HepG2 (cell line): ENCODE data around the gene LCAT. TPM values are rescaled to one million over a fixed set of nuclear protein-coding genes. Genes with fewer than 3 reads are reported as not detected.

ENCODE experiments used
- ATAC-seq: fragments of 200-7000 bp; cut with Tn5 transposase; 3 replicates; pipeline ENCODE4 v1.9.1; 2020; ENCODE audit warnings: mild to moderate bottlenecking, moderate library complexity
- BruUV-seq: library from RNA; stranded (reverse); fragments of 400-500 nt; replicated peaks from 2 replicates; lab custom pipeline; 2021; lab: Mats Ljungman, UMichigan
- CTCF ChIA-PET: fragments of 300-600 bp; formaldehyde crosslinking; extraction: SDS; loops from one replicate; lab custom pipeline; 2021; ENCODE audit warnings: low total read pairs, inconsistent platforms, low intra/inter-chr PET ratio; lab: Yijun Ruan, JAX
- POLR2A ChIA-PET: fragments of 350-600 bp; sonication (Branson Sonifier 250); formaldehyde crosslinking; loops from one replicate; lab custom pipeline; 2020; ENCODE audit warnings: antibody characterized with exemption, inconsistent platforms; lab: Yijun Ruan, JAX
- DNase-seq: peaks from one replicate; pipeline ENCODE4 v3.0.0-alpha.2; 2015; ENCODE audit warnings: low spot score
- FAIRE-seq: peaks from 3 replicates; lab custom pipeline; 2011; peaks lifted over from hg19 to GRCh38; lab: Jason Lieb, UNC
- H2AFZ ChIP-seq: one replicate; pipeline ENCODE4 v1.6.1; 2011; ENCODE audit warnings: low read length, inconsistent platforms
- H3K27ac ChIP-seq: fragments of 300-600 bp; 3 replicates; pipeline ENCODE4 v1.8.0; 2011; ENCODE audit warnings: mixed run types, mild to moderate bottlenecking, mixed read lengths, low read length, inconsistent platforms; ENCODE audit not compliant: insufficient read depth; ENCODE audit errors: extremely low read length
- H3K27me3 ChIP-seq, 2 experiments: fragments of 200-600 bp in 1 of 2; 2 replicates in 1 of 2; 3 replicates in 1 of 2; pipeline versions ENCODE4 v1.6.0 to v1.8.0; 2011; ENCODE audit warnings: low read length in 2 of 2, mild to moderate bottlenecking in 2 of 2, moderate library complexity in 2 of 2, inconsistent platforms in 1 of 2; ENCODE audit not compliant: insufficient read depth in 2 of 2, control insufficient read depth in 1 of 2
- H3K36me3 ChIP-seq, 2 experiments: fragments of 200-600 bp in 1 of 2; replicated peaks in 1 of 2; 2 replicates in 1 of 2; 3 replicates in 1 of 2; pipeline versions ENCODE4 v1.5.1 to v1.8.0; 2011; ENCODE audit warnings: low read length in 2 of 2, inconsistent platforms in 1 of 2; ENCODE audit not compliant: insufficient read depth in 2 of 2, control insufficient read depth in 1 of 2
- H3K4me1 ChIP-seq: 2 replicates; pipeline ENCODE4 v1.5.1; 2012; ENCODE audit warnings: low read length, inconsistent platforms; ENCODE audit not compliant: insufficient read depth
- H3K4me2 ChIP-seq: 2 replicates; pipeline ENCODE4 v1.6.0; 2011; ENCODE audit warnings: low read depth, low read length, inconsistent platforms
- H3K4me3 ChIP-seq, 3 experiments: fragments of 200-600 bp in 1 of 3; sonication (generic), shearing (Covaris generic) in 1 of 3; replicated peaks in 1 of 3; 2 replicates each; pipeline ENCODE4 v1.5.1; 2011 to 2016; ENCODE audit warnings: low read length in 3 of 3, inconsistent platforms in 2 of 3, low read depth in 2 of 3, mild to moderate bottlenecking in 2 of 3, control low read depth in 1 of 3, mixed read lengths in 1 of 3; ENCODE audit not compliant: insufficient read depth in 1 of 3
- H3K79me2 ChIP-seq: one replicate; pipeline ENCODE4 v1.6.1; 2011; ENCODE audit warnings: low read length, inconsistent platforms; ENCODE audit not compliant: insufficient read depth
- H3K9ac ChIP-seq: 2 replicates; pipeline ENCODE4 v1.6.0; 2011; ENCODE audit warnings: mild to moderate bottlenecking, low read depth, low read length, inconsistent platforms; ENCODE audit not compliant: insufficient read depth
- H3K9me3 ChIP-seq: 2 replicates; pipeline ENCODE4 v1.5.1; 2012; ENCODE audit warnings: mild to moderate bottlenecking, low read length
- H4K20me1 ChIP-seq: 2 replicates; pipeline ENCODE4 v1.6.0; 2011; ENCODE audit warnings: inconsistent platforms, mild to moderate bottlenecking, low read length, moderate library complexity; ENCODE audit not compliant: insufficient read depth
- AGO2 ChIP-seq: fragments of 200-400 bp; formaldehyde crosslinking; optimal IDR thresholded peaks from 2 replicates; pipeline ENCODE3; 2017; ENCODE audit warnings: mild to moderate bottlenecking, low read depth, low read length, moderate library complexity
- KLF6 ChIP-seq: IDR thresholded peaks from 2 replicates; pipeline ENCODE4 v1.8.0; 2016; ENCODE audit warnings: missing biosample characterization, missing genetic modification reagents
- PCBP2 ChIP-seq: fragments of 200-400 bp; formaldehyde crosslinking; optimal IDR thresholded peaks from 2 replicates; pipeline ENCODE3; 2018; ENCODE audit warnings: low read length, low read depth; ENCODE audit not compliant: poor library complexity, severe bottlenecking
- POLR2G ChIP-seq: fragments of 200-400 bp; formaldehyde crosslinking; IDR thresholded peaks from 2 replicates; pipeline ENCODE4 v1.6.1; 2018; ENCODE audit warnings: mild to moderate bottlenecking, low read depth, low read length, moderate library complexity
- RBFOX2 ChIP-seq: fragments of 200-400 bp; formaldehyde crosslinking; IDR thresholded peaks from 2 replicates; pipeline ENCODE4 v1.6.1; 2017; ENCODE audit warnings: low read depth, mild to moderate bottlenecking, low read length
- RBM22 ChIP-seq: fragments of 200-400 bp; formaldehyde crosslinking; optimal IDR thresholded peaks from 2 replicates; pipeline ENCODE3; 2017; ENCODE audit warnings: mild to moderate bottlenecking, low read length, moderate library complexity
- ZNF350 ChIP-seq: sonication (generic); formaldehyde crosslinking; IDR thresholded peaks from 2 replicates; pipeline ENCODE4 v1.4.0; 2020; ENCODE audit warnings: mild to moderate bottlenecking, low read depth, missing genetic modification reagents, borderline replicate concordance
- ZNF768 ChIP-seq: sonication (generic); formaldehyde crosslinking; IDR thresholded peaks from 2 replicates; pipeline ENCODE4 v1.4.0; 2020; ENCODE audit warnings: missing genetic modification reagents
- WGBS: methylation state at CpG from one replicate; pipeline ENCODE4 v1.1.6; 2017; ENCODE audit warnings: low lambda C conversion rate; 5-methylcytosine and 5-hydroxymethylcytosine counted together
- in situ Hi-C: cut with HindIII; loops from 2 replicates; pipeline ENCODE4 v1.10.0; 2017; ENCODE audit warnings: low pct_unique_long_range_greater_than_20kb; ENCODE audit not compliant: extremely low pct_ligation_motif_present
- intact Hi-C: fragments of 100-400 bp; cut with micrococcal nuclease; formaldehyde crosslinking; loops from one replicate; pipeline ENCODE4 v1.10.0; 2022; ENCODE audit not compliant: unreplicated experiment
- polyA plus RNA-seq, 8 experiments: library from polyadenylated mRNA; depleted of rRNA in 3 of 8; stranded (reverse) in 7 of 8; unstranded in 1 of 8; fragments of >200 nt; fragmentation: Illumina TruSeq in 4 of 8; extraction: Trizol in 4 of 8; gene quantifications; 2 replicates each; pipeline versions ENCODE4 v1.2.1 to v1.2.3, GENCODE V29; 2011 to 2016; ENCODE audit warnings: low read depth in 4 of 8, missing spikeins in 1 of 8, mixed read lengths in 1 of 8; ENCODE audit not compliant: insufficient read depth in 1 of 8
- total RNA-seq, 5 experiments: library from RNA; depleted of rRNA; stranded (reverse); fragments of >200 nt; fragmentation: Illumina TruSeq; extraction: Trizol; gene quantifications; 2 replicates each; pipeline ENCODE4 v1.2.3, GENCODE V29; 2016; ENCODE audit warnings: low read depth in 1 of 5
- TF ChIP-seq, protein P1 (sequence below): sonication (generic); formaldehyde crosslinking; IDR thresholded peaks from 2 replicates; pipeline ENCODE4 v1.5.0; 2020; ENCODE audit warnings: missing genetic modification reagents

LCAT gene
- total and polyA plus RNA-seq, 2 of the 13 experiments (the other 11 are each of a cell fraction or from before 2014, with no cell fraction given), result 36.1 to 38.9 TPM

DNA sequence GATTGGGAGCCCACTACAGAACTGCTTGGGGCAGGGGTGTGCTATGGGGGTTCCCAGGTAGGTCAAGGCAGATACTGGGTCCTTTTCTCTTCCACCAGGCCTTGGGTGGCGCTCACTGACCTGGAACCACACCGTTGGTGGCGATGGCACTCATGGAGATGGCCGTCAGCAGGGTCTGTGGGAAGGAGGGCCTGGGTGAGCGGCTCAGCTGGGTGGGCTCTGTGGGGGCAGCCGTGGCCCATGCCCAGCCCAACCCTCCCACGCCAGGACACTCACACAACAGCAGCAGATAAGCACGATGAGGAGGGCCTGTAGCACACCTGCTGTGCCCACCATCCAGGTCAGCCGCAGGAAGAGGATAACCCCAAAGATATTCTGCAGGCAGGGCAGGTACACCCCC is 13.7 kb upstream of the LCAT start:
- no peak for FAIRE-seq
- no peak for ATAC-seq
- ChIA-PET CTCF (no interaction called here), POLR2A (interaction anchor here (1.1 to 12.9 kb wide), 3 partner anchors 8 to 22 kb away, joined by 3 to 226 read pairs (median 16); partner anchors contain the start of gene LCAT)
- TF ChIP-seq RBM22 (peak; percentile 60), AGO2 (peak; percentile 80), ZNF350 (CRISPR knock-in tag) (no peak), ZNF768 (CRISPR knock-in tag) (peak; percentile 38; the same call in 1 of the 2 replicates), POLR2G (0 out of 2 replicates have a peak, but pooled peaks have one; percentile 7), PCBP2 (no peak), RBFOX2 (peak; percentile 54; the same call in 1 of the 2 replicates), KLF6 (no peak)
- TF ChIP-seq, protein P1, sequence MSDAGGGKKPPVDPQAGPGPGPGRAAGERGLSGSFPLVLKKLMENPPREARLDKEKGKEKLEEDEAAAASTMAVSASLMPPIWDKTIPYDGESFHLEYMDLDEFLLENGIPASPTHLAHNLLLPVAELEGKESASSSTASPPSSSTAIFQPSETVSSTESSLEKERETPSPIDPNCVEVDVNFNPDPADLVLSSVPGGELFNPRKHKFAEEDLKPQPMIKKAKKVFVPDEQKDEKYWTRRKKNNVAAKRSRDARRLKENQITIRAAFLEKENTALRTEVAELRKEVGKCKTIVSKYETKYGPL, result no peak
- H3K4me2 ChIP-seq, result no peak overlapping the region
- H3K4me3 ChIP-seq, result no peak overlapping the region
- H2AFZ ChIP-seq, result no peak overlapping the region
- peaks cover 4% of the 10 kb centered on the region; the same call in 1 of the 2 replicates for H4K20me1 ChIP-seq
- peaks cover 11% of the 10 kb centered on the region for H3K79me2 ChIP-seq
- H3K27ac ChIP-seq, result no peak overlapping the region
- peaks cover 17% of the 10 kb centered on the region for H3K4me1 ChIP-seq
- intact Hi-C loops (no loop called here), in situ Hi-C loops (no loop called here)
- no peak overlapping the region for H3K9ac ChIP-seq
- no peak for DNase-seq
- no peaks in the 10 kb centered on the region for H3K9me3 ChIP-seq
- H3K27me3 ChIP-seq, result no peaks in the 10 kb centered on the region
- WGBS, result 98% methylated on average over 7 of the region's 9 CpGs
- no TSS peak for BruUV-seq
- H3K36me3 ChIP-seq, result peaks cover 55 to 80% of the 10 kb centered on the region in 2 experiments
